Esophagus squamous epithelium (tissue), 5 donors: ENCODE data around the gene BASP1. TPM values are rescaled to one million over a fixed set of nuclear protein-coding genes. Genes with fewer than 3 reads are reported as not detected.
A peak's percentile ranks its signal among the peaks of the same experiment; 100 is the strongest.

Experiments
- DNase-seq: peaks from one replicate; lab custom pipeline; 2025; lab: John Stamatoyannopoulos, UW
- H3K27ac ChIP-seq, 4 donors: fragments of 200-600 bp; sonication (generic); one replicate each; pipeline ENCODE4 v1.5.1; 2016 to 2019; ENCODE audit warnings: mild to moderate bottlenecking in 1 of 4
- H3K27me3 ChIP-seq, 4 donors: fragments of 200-600 bp; sonication (generic); 1 replicate in 3 of 4; 2 replicates in 1 of 4; pipeline versions ENCODE4 v1.5.1 to v1.6.0; 2017 to 2021; ENCODE audit warnings: antibody characterized with exemption in 1 of 4
- H3K36me3 ChIP-seq, 3 donors: fragments of 200-600 bp; sonication (generic); one replicate each; pipeline ENCODE4 v1.5.1; 2016 to 2019
- H3K4me1 ChIP-seq, 3 donors: fragments of 200-600 bp; sonication (generic); one replicate each; pipeline ENCODE4 v1.5.1; 2017 to 2019
- H3K4me3 ChIP-seq, 4 donors: fragments of 200-600 bp; sonication (generic); 1 replicate in 3 of 4; 2 replicates in 1 of 4; pipeline ENCODE4 v1.5.1; 2016 to 2019; ENCODE audit warnings: mild to moderate bottlenecking in 2 of 4, moderate library complexity in 1 of 4
- H3K9me3 ChIP-seq, 3 donors: fragments of 200-600 bp; sonication (generic); one replicate each; pipeline ENCODE4 v1.5.1; 2016 to 2019
- CTCF ChIP-seq, 6 experiments: fragments of 450-650 bp in 4 of 6; fragments of 200-600 bp in 2 of 6; sonication (generic) in 2 of 6; IDR thresholded peaks; one replicate each; pipeline ENCODE4 v1.5.1; 2016 to 2019; ENCODE audit warnings: antibody characterized with exemption in 6 of 6, mild to moderate bottlenecking in 4 of 6, moderate library complexity in 4 of 6
- POLR2A ChIP-seq, 4 donors: fragments of 450-650 bp; IDR thresholded peaks; one replicate each; pipeline ENCODE4 v1.6.1; 2017; ENCODE audit warnings: antibody characterized with exemption in 4 of 4, mild to moderate bottlenecking in 4 of 4, moderate library complexity in 3 of 4
- WGBS, 2 donors: methylation state at CpG; one replicate each; pipeline ENCODE4 v1.1.5; 2018; 5-methylcytosine and 5-hydroxymethylcytosine counted together
- intact Hi-C: fragments of 100-400 bp; cut with DNase I; formaldehyde crosslinking; loops from one replicate; pipeline ENCODE4 v1.15.0; 2022
- total RNA-seq, 4 donors: library from RNA; depleted of rRNA; stranded (reverse); fragments of >200 nt; gene quantifications; one replicate each; pipeline ENCODE4 v1.1.0, GENCODE V29; 2016
- donor health status: DM: yes; HTN: yes; CAD: no.

The BASP1 gene
- total RNA-seq, 4 donors from 2014 or later = 5.2 to 16.7 (median 13.6) TPM

- 0 to 3% methylated on average over 4 to 11 of the region's 22 CpGs for WGBS, 2 donors
- peak; percentile 26 for DNase-seq
These were observed 398 bp upstream of the BASP1 start for GRCh38 chr5:17216974-17217492.

GRCh38 chr5:17218353-17219005 is 1.0 kb downstream of the BASP1 start:
- no peak for DNase-seq
- Histone ChIP-seq H3K27ac (peak overlapping the region; percentile 15 to 82 (median 76)), H3K9me3 (no peaks in the 10 kb centered on the region), H3K4me1 (peaks cover 8 to 31% (median 8%) of the 10 kb centered on the region in 3 donors), H3K27me3 (peaks cover 0 to 50% (median 2%) of the 10 kb centered on the region in 4 donors), H3K4me3 (peak overlapping the region; percentile 42 to 77 (median 67)), H3K36me3 (no peaks in the 10 kb centered on the region)
- intact Hi-C loops = loop anchor here (5.0 kb wide), 1 partner anchor 1089 kb away; no protein-coding TSS in a partner anchor
- TF ChIP-seq CTCF (IDR thresholded peaks at IDR 0.05) (no peak), POLR2A (IDR thresholded peaks at IDR 0.05) (no peak)
- WGBS, 2 donors = 0 to 3% methylated on average over 4 to 19 of the region's 45 CpGs

More at GRCh38 chr5:17216974-17217492, 398 bp upstream of the BASP1 start:
- TF ChIP-seq CTCF (IDR thresholded peaks at IDR 0.05) = no peak
- no peak for TF ChIP-seq POLR2A (IDR thresholded peaks at IDR 0.05)
- peaks cover 0 to 50% (median 2%) of the 10 kb centered on the region in 4 donors for H3K27me3 ChIP-seq
- H3K27ac ChIP-seq = peak overlapping the region in 3 of 4 donors; percentile 15 to 82 (median 75)
- H3K36me3 ChIP-seq = no peaks in the 10 kb centered on the region
- no peaks in the 10 kb centered on the region for H3K9me3 ChIP-seq
- intact Hi-C loops = loop anchor here (5.0 kb wide), 1 partner anchor 1090 kb away; no protein-coding TSS in a partner anchor
- H3K4me3 ChIP-seq = peak overlapping the region; percentile 42 to 77 (median 67)
- peaks cover 8 to 31% (median 8%) of the 10 kb centered on the region in 3 donors for H3K4me1 ChIP-seq

GRCh38 chr5:17219006-17219422 is 1.6 kb downstream of the BASP1 start:
- TF ChIP-seq CTCF (IDR thresholded peaks at IDR 0.05) (no peak), POLR2A (IDR thresholded peaks at IDR 0.05) (no peak)
- DNase-seq = no peak
- 11 to 20% methylated on average over 12 to 14 of the region's 20 CpGs for WGBS, 2 donors
- H3K36me3 ChIP-seq = no peaks in the 10 kb centered on the region
- intact Hi-C loops = loop anchor here (5.0 kb wide), 1 partner anchor 1088 kb away; no protein-coding TSS in a partner anchor
- H3K9me3 ChIP-seq = no peaks in the 10 kb centered on the region
- peaks cover 0 to 50% (median 2%) of the 10 kb centered on the region in 4 donors for H3K27me3 ChIP-seq
- peaks cover 8 to 31% (median 8%) of the 10 kb centered on the region in 3 donors for H3K4me1 ChIP-seq
- peak overlapping the region; percentile 42 to 77 (median 67) for H3K4me3 ChIP-seq
- peak overlapping the region in 1 of 4 donors; percentile 75 for H3K27ac ChIP-seq

GRCh38 chr5:17219469-17219868 is 2.0 kb downstream of the BASP1 start:
- TF ChIP-seq CTCF (IDR thresholded peaks at IDR 0.05) (no peak), POLR2A (IDR thresholded peaks at IDR 0.05) (no peak)
- Histone ChIP-seq H3K36me3 (no peaks in the 10 kb centered on the region), H3K9me3 (no peaks in the 10 kb centered on the region), H3K4me1 (peaks cover 8 to 31% (median 8%) of the 10 kb centered on the region in 3 donors), H3K4me3 (peak overlapping the region in 1 of 4 donors; percentile 77), H3K27ac (no peak overlapping the region), H3K27me3 (peaks cover 0 to 50% (median 2%) of the 10 kb centered on the region in 4 donors)
- DNase-seq = no peak
- intact Hi-C loops = loop anchor here (5.0 kb wide), 1 partner anchor 1088 kb away; no protein-coding TSS in a partner anchor
- 83 to 88% methylated on average over 12 of the region's 12 CpGs for WGBS, 2 donors

- TF ChIP-seq POLR2A (IDR thresholded peaks at IDR 0.05) = no peak
- TF ChIP-seq CTCF (IDR thresholded peaks at IDR 0.05) = no peak
- intact Hi-C loops = loop anchor here (5.0 kb wide), 1 partner anchor 1087 kb away; no protein-coding TSS in a partner anchor
- no peaks in the 10 kb centered on the region for H3K9me3 ChIP-seq
- no peak overlapping the region for H3K27ac ChIP-seq
- no peak overlapping the region for H3K4me3 ChIP-seq
- WGBS, 2 donors = 86 to 95% methylated on average over 6 of the region's 6 CpGs
- H3K27me3 ChIP-seq = peaks cover 0 to 47% (median 2%) of the 10 kb centered on the region in 4 donors
- no peak for DNase-seq
- H3K4me1 ChIP-seq = peaks cover 8 to 31% (median 8%) of the 10 kb centered on the region in 3 donors
- H3K36me3 ChIP-seq = no peaks in the 10 kb centered on the region
These were observed 2.6 kb downstream of the BASP1 start for GRCh38 chr5:17219992-17220391.
